ENCODE results near the gene ANLN. TPM values are rescaled to one million over a fixed set of nuclear protein-coding genes. Genes with fewer than 3 reads are reported as not detected.
"Not testable (repeated sequence)": the region's sequence is repeated elsewhere in the genome, so short reads cannot be mapped to it uniquely, and the experiment has no call there.

Gene ANLN
- total RNA-seq, 1 donor from 2014 or later: 18.4 TPM

- no peak for TF ChIP-seq CTCF (IDR thresholded peaks at IDR 0.05; ENCODE audit: partially characterized antibody, unreplicated experiment)
- no peak for DNase-seq
- peaks cover 5% of the 10 kb centered on the region for H3K4me1 Mint-ChIP-seq (ENCODE audit: low read depth, unreplicated experiment)
- no peaks in the 10 kb centered on the region for H3K36me3 Mint-ChIP-seq (ENCODE audit: unreplicated experiment)
- peaks cover 4% of the 10 kb centered on the region for H3K9me3 Mint-ChIP-seq (ENCODE audit: unreplicated experiment)
- H3K4me3 Mint-ChIP-seq (ENCODE audit: unreplicated experiment): no peak overlapping the region
- no peak overlapping the region for H3K27ac Mint-ChIP-seq (ENCODE audit: unreplicated experiment)
- peaks cover 1% of the 10 kb centered on the region for H3K27me3 Mint-ChIP-seq (ENCODE audit: unreplicated experiment)
These were observed 101.7 kb downstream of the ANLN start for GRCh38 chr7:36491317-36491716.

- Mint-ChIP-seq H3K27ac (ENCODE audit: unreplicated experiment) (no peak overlapping the region), H3K9me3 (ENCODE audit: unreplicated experiment) (peaks cover 6% of the 10 kb centered on the region), H3K4me1 (ENCODE audit: low read depth, unreplicated experiment) (peaks cover 6% of the 10 kb centered on the region), H3K27me3 (ENCODE audit: unreplicated experiment) (peaks cover 2% of the 10 kb centered on the region), H3K36me3 (ENCODE audit: unreplicated experiment) (no peaks in the 10 kb centered on the region), H3K4me3 (ENCODE audit: unreplicated experiment) (no peak overlapping the region)
- DNase-seq: no peak
- no peak for TF ChIP-seq CTCF (IDR thresholded peaks at IDR 0.05; ENCODE audit: partially characterized antibody, unreplicated experiment)
These were observed 106.9 kb downstream of the ANLN start for GRCh38 chr7:36496576-36496975.

GRCh38 chr7:36497176-36497575, 107.5 kb downstream of the ANLN start:
- not testable (repeated sequence) for H3K4me1 Mint-ChIP-seq (ENCODE audit: low read depth, unreplicated experiment); H3K4me3 Mint-ChIP-seq (ENCODE audit: unreplicated experiment); H3K36me3 Mint-ChIP-seq (ENCODE audit: unreplicated experiment); H3K9me3 Mint-ChIP-seq (ENCODE audit: unreplicated experiment); H3K27ac Mint-ChIP-seq (ENCODE audit: unreplicated experiment); DNase-seq; H3K27me3 Mint-ChIP-seq (ENCODE audit: unreplicated experiment)

GRCh38 chr7:36497775-36498174, 108.1 kb downstream of the ANLN start:
- Mint-ChIP-seq H3K27me3 (ENCODE audit: unreplicated experiment) (peaks cover 2% of the 10 kb centered on the region), H3K9me3 (ENCODE audit: unreplicated experiment) (peaks cover 2% of the 10 kb centered on the region), H3K4me3 (ENCODE audit: unreplicated experiment) (no peak overlapping the region), H3K27ac (ENCODE audit: unreplicated experiment) (no peak overlapping the region), H3K4me1 (ENCODE audit: low read depth, unreplicated experiment) (peaks cover 6% of the 10 kb centered on the region), H3K36me3 (ENCODE audit: unreplicated experiment) (no peaks in the 10 kb centered on the region)
- no peak for DNase-seq
- no peak for TF ChIP-seq CTCF (IDR thresholded peaks at IDR 0.05; ENCODE audit: partially characterized antibody, unreplicated experiment)

Other genes starting within 250 kb of the ANLN start
- gene EEPD1, start 236.6 kb upstream of the ANLN start, total RNA-seq (ENCODE audit: unreplicated experiment): 63.9 TPM

Measured in glutamatergic neuron (in vitro differentiated cells).